GM06990 (cell line): ENCODE data around the gene PRSS56.

Source experiments
- DNase-seq: peaks from one replicate; pipeline ENCODE4 v3.0.0-alpha.2; 2011; ENCODE audit not compliant: insufficient read length; ENCODE audit errors: extremely low read depth
- H3K27me3 ChIP-seq: replicated peaks from 2 replicates; pipeline ENCODE4 v1.6.0; 2011; ENCODE audit warnings: low read length; ENCODE audit not compliant: control insufficient read depth, insufficient read depth
- H3K36me3 ChIP-seq: 2 replicates; pipeline ENCODE4 v1.5.1; 2011; ENCODE audit warnings: low read length; ENCODE audit not compliant: control insufficient read depth, insufficient read depth
- H3K4me3 ChIP-seq: replicated peaks from 2 replicates; pipeline ENCODE4 v1.5.1; 2011; ENCODE audit warnings: low read depth, mild to moderate bottlenecking, control low read depth, low read length
- TF ChIP-seq, protein P1 (sequence below): IDR thresholded peaks from 2 replicates; pipeline ENCODE4 v1.5.1; 2011; ENCODE audit warnings: low read length, control low read depth, mild to moderate bottlenecking, inconsistent platforms; ENCODE audit not compliant: insufficient read depth, poor library complexity, severe bottlenecking

PRSS56 gene

GRCh38 chr2:232526372-232526941 is 6.3 kb downstream of the PRSS56 start:
- no peak for DNase-seq
- Histone ChIP-seq H3K27me3 (peaks cover 1% of the 10 kb centered on the region; the same call in 1 of the 2 replicates), H3K4me3 (no peak overlapping the region), H3K36me3 (no peaks in the 10 kb centered on the region)
- TF ChIP-seq, protein P1, sequence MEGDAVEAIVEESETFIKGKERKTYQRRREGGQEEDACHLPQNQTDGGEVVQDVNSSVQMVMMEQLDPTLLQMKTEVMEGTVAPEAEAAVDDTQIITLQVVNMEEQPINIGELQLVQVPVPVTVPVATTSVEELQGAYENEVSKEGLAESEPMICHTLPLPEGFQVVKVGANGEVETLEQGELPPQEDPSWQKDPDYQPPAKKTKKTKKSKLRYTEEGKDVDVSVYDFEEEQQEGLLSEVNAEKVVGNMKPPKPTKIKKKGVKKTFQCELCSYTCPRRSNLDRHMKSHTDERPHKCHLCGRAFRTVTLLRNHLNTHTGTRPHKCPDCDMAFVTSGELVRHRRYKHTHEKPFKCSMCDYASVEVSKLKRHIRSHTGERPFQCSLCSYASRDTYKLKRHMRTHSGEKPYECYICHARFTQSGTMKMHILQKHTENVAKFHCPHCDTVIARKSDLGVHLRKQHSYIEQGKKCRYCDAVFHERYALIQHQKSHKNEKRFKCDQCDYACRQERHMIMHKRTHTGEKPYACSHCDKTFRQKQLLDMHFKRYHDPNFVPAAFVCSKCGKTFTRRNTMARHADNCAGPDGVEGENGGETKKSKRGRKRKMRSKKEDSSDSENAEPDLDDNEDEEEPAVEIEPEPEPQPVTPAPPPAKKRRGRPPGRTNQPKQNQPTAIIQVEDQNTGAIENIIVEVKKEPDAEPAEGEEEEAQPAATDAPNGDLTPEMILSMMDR = no peak

DNA sequence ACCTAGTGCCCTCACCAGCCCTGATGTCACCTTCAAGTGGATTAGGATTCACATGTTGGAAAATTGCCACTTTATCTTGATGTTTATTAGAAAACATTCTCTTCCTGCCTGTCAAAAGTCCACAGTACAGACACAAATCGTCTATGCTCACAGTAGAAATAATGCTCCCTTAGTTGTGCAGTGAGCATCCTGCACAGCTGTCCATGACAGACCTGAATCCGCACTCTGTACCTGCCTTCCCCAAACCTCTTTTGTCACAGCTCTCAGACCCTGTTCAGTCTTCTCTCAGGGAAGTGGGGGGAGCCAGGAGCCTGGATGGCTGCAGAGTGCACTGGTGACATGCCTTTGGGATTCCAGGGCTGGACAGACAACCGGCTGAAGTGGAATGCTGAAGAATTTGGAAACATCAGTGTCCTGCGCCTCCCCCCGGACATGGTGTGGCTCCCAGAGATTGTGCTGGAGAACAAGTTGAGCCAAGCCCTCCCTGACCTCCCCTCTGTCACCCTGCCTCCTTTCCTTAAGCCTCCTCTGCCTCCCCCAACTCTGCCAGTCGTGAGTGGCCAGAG is 7.8 kb downstream of the PRSS56 start:
- TF ChIP-seq, protein P1 = no peak
- H3K4me3 ChIP-seq = no peak overlapping the region
- no peaks in the 10 kb centered on the region for H3K36me3 ChIP-seq
- H3K27me3 ChIP-seq = peaks cover 1% of the 10 kb centered on the region; the same call in 1 of the 2 replicates
- no peak for DNase-seq

DNA sequence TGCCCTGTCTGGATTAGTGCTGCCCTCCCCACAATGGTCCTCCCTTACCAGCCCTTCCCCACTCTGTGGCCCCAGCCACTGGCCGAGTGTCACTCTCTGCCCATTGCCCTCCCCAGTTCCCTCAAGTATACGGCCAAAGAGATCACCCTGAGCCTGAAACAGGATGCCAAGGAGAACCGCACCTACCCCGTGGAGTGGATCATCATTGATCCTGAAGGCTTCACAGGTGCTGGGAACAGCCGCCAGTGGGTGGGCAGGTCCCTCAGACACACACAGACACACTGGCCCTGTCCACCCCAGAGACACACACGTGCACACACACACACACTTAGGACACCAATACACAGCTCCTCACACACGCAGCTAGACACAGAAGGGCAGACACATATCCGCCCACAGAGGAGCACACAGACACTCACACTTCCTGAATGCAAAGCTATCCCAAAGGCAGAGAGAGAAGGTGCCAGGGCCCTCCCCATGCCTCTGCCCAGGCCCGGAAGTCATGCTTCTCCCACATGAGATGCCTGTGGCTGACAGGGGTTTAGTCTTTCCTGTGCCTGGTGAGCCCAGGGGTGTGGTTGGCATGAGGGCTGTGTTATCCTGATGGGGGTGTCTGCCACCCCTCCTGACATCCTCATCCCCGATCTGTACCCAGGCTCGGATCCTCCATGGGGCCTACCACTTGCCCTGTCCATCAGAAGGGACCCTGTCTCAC is 8.7 kb downstream of the PRSS56 start:
- no peak for DNase-seq
- peaks cover 1% of the 10 kb centered on the region; the same call in 1 of the 2 replicates for H3K27me3 ChIP-seq
- TF ChIP-seq, protein P1 = no peak

DNA sequence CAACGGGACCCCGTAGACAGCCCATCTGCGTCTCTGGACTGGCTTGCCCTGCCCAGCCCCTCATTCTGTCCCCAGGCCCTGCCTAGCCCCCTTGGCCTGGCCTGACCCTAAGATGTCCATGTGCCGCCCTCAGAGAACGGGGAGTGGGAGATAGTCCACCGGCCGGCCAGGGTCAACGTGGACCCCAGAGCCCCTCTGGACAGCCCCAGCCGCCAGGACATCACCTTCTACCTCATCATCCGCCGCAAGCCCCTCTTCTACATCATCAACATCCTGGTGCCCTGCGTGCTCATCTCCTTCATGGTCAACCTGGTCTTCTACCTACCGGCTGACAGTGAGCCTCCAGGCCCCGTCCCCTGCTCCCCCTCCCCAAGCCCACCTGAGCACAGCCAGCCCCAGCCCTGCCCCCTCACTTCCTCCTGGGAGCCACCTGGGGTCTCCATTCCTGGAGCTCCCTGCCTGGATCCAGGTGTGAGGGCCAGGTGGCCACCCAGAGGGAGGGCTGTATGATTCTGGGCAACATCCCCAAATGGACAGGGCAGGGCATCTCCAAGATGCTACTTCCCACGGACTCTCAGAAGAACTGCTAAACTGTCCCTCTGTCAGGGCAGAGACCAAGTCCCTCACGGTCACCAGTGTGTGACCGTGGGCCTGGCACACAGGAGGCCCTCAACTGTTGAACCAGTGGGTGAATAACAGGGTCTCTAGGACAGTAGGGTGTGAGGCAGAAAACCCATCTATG is 9.8 kb downstream of the PRSS56 start:
- TF ChIP-seq, protein P1 = no peak
- H3K36me3 ChIP-seq = no peaks in the 10 kb centered on the region
- DNase-seq = no peak
- H3K27me3 ChIP-seq = no peaks in the 10 kb centered on the region; the same call in 1 of the 2 replicates
- no peak overlapping the region for H3K4me3 ChIP-seq

More for the DNA sequence above, 8.7 kb downstream of the PRSS56 start:
- no peak overlapping the region for H3K4me3 ChIP-seq
- no peaks in the 10 kb centered on the region for H3K36me3 ChIP-seq

DNA sequence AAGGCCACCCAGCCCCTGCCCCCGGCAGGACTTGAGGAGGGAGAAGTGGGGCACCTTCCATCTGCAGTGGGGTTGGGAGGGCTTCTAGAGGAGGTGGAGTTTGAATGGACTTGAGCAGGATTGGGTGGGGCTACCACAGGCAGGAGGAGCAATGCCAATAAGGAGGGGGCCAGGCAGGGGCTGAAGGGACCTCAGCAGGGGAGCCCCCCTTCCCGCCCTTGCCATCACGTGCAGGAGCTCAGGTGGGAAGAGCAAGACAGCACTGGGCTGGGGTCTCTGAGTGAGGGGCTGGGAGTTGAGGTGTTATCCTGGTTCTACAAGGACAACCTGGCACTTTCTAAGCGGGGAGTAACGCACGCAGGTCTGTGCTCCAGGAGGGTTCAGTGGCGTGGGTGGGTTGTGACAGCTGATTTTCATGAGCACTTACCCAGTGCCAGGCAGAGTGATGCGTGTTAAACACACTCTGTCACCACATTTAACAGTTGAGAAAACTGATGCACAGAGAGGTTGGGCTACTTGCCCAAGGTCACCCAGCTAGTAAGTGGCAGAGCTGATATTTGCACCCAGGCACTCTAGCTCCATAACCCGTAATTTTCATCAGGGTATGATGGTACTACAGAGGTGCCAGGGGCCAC is 10.6 kb downstream of the PRSS56 start:
- Histone ChIP-seq H3K27me3 (no peaks in the 10 kb centered on the region; the same call in 1 of the 2 replicates), H3K4me3 (no peak overlapping the region), H3K36me3 (no peaks in the 10 kb centered on the region)
- TF ChIP-seq, protein P1 = no peak
- no peak for DNase-seq
